Measurements from ENCODE around the gene TET2.

DNA sequence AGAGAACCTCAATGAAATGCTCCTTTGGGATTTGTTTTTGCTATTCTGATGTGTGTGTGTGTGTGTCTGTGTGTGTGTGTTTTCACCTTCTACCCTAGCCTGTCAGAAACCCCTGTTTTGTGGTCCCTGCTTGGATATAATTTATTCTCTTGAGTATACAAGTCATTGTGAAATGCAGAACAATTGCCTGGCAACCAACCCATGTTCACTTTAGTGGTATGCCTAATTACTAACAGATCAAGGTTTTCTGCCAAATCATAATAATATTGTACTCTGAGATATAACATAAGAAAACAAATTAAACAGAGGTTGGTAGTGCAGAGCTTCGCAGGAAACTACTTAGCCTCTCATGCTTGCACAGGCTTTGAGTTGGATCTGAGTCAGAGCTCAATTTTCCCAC is 7.0 kb upstream of the TET2 start:
- TF ChIP-seq, protein P1, sequence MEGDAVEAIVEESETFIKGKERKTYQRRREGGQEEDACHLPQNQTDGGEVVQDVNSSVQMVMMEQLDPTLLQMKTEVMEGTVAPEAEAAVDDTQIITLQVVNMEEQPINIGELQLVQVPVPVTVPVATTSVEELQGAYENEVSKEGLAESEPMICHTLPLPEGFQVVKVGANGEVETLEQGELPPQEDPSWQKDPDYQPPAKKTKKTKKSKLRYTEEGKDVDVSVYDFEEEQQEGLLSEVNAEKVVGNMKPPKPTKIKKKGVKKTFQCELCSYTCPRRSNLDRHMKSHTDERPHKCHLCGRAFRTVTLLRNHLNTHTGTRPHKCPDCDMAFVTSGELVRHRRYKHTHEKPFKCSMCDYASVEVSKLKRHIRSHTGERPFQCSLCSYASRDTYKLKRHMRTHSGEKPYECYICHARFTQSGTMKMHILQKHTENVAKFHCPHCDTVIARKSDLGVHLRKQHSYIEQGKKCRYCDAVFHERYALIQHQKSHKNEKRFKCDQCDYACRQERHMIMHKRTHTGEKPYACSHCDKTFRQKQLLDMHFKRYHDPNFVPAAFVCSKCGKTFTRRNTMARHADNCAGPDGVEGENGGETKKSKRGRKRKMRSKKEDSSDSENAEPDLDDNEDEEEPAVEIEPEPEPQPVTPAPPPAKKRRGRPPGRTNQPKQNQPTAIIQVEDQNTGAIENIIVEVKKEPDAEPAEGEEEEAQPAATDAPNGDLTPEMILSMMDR (IDR thresholded peaks at IDR 0.05), result no peak
- TF ChIP-seq GTF2I (CRISPR knock-in tag; conservative IDR thresholded peaks at IDR 0.05) (no peak), ZNF121 (CRISPR knock-in tag; IDR thresholded peaks at IDR 0.05) (no peak)
- TF ChIP-seq, protein P2, sequence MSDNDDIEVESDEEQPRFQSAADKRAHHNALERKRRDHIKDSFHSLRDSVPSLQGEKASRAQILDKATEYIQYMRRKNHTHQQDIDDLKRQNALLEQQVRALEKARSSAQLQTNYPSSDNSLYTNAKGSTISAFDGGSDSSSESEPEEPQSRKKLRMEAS (CRISPR knock-in tag; IDR thresholded peaks at IDR 0.05), result no peak

Data from WTC11 (cell line).